HG02938 (cell line): Measurements from ENCODE around the gene TRERF1.

Experiments
- ATAC-seq: cut with Tn5 transposase; IDR thresholded peaks from one replicate; pipeline ENCODE4 v1.9.1; 2021; ENCODE audit warnings: mild to moderate bottlenecking, moderate library complexity; ENCODE audit not compliant: unreplicated experiment

The TRERF1 gene

DNA sequence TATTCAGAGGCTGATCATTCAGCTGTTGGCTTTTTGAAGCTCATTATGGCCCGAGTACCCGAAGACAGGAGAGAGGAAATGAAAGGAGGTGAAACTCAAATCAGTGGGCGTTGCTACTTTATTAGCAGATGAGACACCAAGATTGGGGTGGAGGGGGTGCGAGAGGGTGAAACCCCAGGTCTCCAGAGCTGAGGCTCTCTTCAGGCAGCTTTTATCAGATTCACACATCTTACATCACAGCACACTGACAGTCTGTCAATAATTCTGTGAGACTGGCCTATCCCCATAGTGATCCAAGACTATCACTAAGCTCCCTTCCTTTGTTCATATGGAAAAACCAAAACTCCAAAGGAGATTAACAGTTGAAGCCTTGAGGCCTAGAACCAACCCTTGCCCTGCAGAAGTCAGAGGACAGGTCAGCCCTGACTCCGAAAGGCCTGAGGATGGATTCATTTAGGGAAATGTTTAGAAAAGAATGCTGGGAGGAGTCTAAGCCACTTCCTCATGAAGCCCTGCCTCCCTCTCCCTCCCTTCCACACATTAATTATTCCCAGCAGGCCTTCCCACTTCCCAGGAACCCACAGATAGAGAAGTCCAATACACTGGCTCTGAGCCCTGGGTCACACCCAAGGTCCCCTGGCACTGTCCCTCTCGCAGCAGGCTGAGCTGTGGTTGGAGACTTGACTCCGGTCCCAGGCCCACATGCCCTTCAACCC lies 23.2 kb downstream of the TRERF1 start:
- no peak for ATAC-seq

DNA sequence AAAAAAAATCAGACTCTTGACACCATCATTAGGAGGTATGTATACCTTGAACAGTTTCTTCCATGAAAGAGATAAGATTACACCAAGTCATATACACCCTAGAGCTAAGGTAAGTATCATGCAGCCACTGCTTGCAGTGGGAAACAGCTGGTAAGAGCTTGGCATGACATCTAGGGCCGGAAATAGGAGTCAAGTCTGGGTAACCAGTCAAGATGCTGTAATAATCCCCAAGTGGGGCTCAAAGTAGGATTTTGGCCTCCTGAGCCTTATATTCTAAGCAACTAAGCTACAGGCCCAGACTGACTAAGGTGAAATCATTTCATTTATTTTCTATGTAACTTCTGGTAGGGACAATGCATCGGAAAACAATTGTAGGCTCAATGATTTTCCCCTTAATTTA lies 23.9 kb downstream of the TRERF1 start:
- ATAC-seq = no peak

DNA sequence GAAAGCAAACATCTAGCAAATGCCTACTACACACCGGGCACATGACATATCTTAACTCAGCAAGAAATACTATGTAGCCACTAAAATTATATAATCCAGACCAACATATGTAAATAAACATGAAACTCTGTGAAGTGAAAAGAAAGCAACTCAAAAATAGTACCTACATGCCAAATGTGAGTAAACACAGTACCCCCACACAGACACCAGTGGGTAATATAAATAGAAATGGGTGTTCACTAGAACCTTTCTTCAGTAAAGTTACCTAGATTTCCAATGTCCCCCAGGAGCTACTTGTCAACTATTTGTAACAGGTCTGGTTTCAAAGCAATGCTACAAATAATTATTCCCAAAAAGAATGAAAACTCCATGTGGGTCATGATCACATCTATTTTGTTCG lies 25.5 kb downstream of the TRERF1 start:
- ATAC-seq = no peak

DNA sequence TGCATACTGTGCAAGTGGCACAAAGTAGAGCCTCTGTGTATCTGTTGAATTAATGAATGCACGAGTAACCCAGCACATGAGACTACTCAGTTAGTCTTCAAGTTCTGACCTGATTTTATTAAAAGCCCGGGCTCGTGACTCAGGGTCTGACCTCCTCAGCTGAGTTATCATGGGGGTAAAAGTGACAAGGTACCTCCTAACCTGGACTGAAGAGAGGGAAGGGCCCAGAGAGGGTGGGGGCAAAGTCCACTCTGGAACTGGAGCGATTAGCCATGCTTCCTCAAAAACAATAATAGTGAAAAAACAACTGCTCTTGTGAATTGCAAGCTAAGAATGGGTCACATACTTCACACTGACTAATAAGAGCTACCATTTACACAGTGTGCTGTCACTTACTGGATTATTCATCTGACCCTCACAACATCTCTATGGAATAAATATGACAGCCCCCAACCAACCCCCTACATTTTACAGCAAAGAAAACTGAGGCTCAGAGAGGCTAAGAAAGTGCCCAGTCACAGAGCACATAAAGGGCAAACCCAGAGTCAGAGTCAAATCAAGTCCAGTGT lies 26.7 kb downstream of the TRERF1 start:
- ATAC-seq = no peak

DNA sequence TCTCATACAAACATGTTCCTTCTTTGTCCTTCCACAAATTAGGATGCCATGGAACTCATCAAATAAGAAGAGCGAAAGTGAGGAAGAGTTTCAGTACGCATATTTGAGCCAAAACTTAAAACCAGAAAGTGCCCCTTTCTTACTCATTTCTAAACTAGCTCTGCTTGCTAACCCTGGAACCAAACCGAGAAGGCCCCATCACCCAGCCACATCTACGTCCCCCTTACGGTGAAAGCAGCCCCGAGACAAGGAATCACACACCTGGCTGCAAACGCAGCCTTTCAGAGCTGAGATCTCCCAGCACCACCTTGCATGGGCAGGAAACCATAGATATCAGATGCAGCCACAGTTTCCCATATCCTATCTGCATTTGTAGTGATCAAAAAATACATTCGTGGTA lies 28.5 kb downstream of the TRERF1 start:
- no peak for ATAC-seq

DNA sequence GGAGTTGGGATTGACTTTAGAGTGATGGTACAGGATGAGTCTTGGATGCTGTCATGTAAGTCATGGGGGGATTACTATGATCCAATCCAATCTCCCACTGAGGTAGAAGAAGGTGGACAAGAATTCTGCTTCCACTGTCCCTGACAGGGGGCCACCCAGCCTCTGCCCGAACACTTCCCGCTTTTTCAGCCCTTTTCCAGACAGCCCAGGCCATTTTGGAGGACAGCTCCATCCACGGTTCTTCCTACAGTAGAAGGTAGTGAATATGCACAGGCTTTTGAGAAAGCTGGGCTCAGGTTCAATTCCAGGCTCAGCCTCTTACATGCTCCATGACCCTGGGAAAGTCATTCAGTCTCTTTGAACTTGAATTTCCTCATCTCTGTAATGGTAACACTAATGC lies 31.0 kb downstream of the TRERF1 start:
- no peak for ATAC-seq

DNA sequence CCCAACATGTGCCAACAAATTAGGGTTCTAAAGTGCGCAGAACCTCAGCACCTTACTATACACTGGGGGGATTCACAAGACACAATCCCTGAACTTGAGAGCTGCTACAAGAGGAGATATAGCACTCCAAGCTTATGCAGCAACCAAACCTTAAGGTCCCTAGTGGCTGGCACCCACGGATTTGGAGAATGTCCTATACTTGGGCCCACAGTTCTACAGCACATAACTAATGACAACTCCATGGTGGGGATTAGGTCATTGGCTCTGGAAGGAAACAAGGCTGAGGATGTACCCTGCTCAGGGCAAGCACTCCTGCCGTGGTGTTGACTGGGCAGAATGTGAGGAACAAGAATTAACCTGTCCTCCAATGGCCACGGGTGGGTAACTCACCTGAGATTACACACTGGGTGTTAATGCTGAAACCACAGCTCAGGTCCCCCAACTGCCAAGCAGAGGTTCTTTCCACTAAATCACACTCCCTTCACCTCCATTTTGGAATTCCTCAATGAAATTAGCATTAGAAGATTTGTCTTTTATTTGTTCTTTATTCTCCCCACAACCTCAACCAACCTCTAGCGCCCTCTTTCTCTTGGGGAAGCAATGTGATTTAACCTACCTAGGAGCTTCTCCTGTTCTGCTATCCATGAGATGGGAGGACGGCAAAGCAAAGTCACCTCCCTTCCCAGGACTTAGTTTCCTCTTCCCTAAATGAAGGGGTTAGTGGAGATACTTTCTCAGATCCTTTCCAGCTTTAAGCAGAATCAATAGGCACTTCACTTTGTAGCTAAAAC lies 32.0 kb downstream of the TRERF1 start:
- no peak for ATAC-seq

DNA sequence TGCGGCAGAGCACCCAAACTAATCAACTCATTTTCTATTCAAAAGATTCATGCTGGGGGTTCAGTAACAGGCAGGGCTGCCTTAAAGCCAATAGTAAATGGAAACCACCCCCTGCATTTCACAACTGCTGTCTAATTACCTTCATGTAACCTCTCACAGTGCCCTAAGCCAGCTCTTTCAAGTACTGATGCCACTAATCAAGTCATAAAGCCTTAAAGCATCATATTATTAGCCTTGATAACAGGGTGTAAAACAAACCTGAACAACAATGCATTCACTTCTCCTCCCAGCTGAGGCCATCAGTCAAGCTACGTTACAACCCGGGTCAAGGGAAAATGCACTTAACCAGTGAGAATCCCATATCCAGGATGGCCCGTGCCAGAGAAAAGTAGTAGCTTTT lies 33.0 kb downstream of the TRERF1 start:
- ATAC-seq = no peak

DNA sequence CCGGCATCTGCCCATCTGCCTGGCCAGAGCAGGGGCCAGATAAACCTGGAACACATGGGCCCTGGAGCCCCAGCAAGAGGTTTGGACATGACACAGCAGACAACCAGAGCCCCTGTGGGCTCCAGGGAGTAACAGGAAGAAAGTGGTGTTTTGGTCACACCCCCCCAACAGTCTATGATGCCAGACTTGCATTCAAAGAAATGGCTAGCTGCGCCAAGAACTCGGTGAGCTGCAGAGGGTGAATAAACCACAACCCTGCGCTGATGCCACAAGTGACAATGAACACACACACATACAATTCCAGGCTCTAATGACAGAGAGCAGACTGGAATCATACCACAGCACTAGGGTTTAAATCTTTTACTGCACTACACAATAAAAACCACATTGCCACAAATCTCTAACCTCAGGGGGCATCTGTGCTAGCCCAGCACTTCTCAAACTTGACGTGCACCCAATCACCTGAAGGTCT lies 34.0 kb downstream of the TRERF1 start:
- no peak for ATAC-seq

DNA sequence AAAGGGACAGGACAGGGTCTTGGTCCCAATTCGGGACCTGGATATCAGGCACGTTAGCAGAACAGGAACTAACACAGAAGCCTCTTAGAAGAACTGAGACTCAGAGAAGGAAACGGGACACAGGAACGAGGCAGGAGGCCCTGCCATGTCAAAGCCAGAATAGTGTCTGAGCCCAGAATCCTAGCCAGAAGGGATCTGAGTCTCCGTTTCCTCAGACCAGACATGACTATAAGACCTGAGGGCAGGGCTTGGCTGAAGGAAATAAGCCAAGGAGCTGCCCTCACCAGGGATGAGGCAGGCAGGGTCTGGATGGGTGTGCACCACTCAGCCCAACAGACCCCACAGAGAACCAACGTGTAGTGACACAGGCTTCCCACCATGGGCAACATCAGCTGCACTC lies 40.3 kb downstream of the TRERF1 start:
- no peak for ATAC-seq

DNA sequence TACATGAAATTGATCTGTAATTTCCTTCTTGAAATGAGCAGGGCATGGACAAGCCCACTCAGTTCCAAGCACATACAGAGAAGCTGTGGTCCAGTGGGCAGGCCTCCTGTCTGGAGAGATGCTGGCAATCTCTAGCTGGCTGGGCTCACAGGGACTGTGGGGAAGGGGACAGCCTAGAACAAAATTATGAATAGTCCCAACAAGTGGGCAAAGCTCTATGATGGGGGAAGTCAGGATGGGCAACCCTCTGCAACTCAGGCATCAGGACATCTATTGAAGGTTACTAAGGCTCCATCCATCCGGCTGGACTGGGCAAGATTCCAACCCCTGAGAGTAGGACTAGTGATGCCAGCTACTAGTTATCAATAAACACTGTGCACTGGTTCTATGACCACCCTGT lies 40.9 kb downstream of the TRERF1 start:
- ATAC-seq = no peak

DNA sequence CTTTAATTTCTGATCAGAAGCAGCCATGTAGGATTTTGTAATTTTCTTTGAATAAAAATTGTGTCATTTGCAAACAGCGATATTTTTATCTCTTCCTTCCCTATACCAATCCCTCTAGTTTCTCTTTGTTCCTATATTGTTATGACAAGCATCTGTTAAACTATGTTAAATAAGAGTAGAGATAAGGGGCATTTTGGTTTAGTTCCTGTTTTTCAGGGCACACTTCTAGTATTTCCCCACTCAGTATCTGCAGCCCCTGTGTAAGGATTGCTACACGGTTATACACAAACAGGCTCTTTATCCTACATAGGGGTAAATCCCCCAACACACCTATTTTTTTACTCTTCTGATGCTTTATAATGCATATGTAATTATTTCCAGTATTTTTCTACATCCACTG lies 42.1 kb downstream of the TRERF1 start:
- no peak for ATAC-seq

DNA sequence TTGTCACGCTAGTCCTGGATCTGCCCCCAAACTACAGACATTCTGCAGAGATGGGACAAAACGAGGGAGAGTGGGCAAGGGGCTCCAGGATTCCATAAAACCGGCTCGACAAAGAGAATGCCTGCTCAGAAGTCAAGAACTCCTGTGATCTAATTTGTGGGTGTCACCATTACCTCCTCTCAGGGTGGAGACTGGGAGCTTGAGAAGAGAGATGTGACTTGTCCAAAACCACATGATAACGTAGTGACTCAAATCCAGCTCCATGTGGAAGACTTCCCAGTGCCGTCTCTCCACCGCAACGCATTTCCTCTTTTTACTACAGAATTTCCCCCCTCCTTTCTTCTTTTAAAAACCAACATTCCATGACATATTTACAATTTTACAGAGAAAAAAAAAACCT lies 44.3 kb downstream of the TRERF1 start:
- no peak for ATAC-seq

DNA sequence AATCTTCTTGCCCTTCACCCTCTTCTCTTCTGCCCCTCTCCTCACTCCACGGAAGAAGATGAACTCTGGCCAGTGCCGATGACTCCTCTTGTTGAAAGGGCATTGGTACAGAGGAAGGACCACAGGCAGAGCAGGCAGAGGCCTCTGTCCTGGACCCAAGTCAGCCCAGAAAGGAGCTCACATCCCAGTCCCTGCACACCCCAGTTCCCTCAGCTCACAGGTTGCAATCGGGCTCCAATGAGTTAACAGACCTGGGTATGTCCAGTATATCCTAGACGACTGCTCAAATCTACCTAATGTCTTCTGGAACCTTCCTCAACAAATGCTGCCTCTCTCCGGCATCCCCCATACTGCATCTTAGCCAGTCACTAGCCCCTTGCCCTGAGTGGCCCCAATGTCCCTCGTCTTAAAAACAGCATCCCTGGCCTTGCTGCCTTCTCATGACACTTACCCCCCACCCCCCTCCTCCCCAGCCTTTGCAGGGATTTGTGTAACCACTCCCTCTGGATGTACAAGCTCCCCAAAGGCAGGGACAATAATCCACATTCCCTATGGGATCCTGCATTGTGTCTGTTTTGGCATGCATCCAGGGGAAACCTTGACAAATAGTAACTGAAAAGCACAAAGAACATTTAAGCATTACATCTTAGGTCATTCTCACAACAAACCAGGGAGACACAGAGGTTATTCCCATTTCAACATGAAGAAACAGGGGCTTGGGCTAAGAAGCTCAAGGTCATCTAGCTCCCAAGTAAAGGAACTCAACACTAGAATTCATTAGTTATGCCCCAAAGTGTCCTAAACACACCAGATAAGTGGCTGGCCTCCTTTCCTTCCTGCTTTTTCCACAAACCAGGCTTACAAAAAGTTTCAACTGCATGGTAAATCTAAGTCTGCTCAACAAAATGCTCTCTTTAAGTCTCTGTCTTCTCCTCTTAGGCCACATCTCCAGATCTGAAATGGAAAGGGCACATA lies 45.1 kb downstream of the TRERF1 start:
- ATAC-seq = no peak

DNA sequence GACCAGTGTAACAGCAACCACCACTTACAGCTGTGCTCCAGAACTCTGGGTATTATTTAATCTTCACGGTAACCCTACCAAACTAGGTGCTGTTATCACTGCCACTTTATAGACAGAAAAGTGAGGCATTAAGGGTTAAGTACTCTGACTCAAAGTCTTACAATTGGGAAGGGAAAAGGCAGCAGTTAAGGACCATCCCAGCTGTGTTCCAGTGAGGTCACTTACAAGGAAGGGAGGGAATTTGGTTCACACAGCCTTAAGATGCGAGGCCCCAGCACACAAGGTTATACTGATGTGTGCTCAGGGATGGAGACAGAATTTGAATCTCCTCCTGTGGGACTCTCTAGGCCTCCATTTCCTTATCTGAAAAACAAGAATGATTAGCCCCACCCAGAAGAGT lies 46.7 kb downstream of the TRERF1 start:
- ATAC-seq = no peak

DNA sequence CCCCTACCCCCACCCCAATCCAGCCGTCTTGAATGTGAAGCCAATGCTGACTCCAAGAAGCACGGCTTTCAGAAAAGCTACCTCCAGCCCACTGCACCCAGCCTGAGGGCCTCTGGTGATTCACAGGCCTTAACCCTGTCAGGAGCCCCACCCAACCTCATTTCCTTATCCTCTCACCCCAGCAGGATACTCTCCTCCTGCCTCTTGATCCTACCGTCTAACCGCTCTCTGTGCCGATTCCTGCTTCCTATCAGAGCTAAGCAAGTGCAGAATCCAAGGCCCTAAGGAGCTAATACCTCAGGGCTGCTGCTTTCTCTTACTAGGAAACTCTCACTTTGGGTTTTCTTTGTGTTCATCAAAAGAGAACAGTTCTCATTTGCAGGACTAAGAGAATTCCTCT lies 47.2 kb downstream of the TRERF1 start:
- no peak for ATAC-seq

DNA sequence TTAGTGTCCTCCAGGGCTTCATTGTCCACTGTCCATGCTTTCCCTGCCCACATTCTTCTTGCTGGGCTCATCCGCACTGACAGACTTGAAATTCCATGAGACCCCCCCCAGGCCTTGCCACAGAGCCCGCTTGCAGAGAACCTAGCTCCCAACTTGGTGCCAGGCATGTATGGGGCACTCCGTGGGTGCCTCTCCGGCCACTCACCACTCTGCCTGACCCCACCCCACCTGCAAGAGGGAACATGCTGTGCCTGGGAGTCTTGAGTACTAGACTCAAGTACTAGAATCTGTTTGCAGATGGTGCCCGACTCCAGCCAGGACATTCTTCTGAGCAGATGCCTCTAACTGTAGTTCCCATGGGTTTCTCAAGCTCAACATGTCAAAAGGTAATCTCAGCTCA lies 47.9 kb downstream of the TRERF1 start:
- no peak for ATAC-seq

DNA sequence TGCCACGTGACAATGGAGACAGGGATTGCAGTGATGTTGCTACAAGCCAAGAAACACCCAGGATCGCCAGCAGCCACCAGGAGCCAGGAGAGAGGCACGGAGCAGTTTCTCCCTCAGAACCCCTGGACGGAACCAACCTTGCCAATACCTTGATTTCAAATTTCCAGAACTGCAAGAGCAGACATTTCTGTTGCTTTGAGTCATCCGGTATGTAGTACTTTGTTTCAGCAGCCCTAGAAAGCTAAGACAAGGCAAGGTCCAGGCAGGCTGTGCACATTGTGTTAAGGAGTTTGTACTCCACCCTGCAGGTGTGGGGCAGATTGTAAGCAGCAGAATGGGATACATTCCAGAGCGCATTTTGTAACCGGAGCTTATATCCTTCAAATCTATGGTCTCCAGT lies 48.3 kb downstream of the TRERF1 start:
- ATAC-seq = no peak

DNA sequence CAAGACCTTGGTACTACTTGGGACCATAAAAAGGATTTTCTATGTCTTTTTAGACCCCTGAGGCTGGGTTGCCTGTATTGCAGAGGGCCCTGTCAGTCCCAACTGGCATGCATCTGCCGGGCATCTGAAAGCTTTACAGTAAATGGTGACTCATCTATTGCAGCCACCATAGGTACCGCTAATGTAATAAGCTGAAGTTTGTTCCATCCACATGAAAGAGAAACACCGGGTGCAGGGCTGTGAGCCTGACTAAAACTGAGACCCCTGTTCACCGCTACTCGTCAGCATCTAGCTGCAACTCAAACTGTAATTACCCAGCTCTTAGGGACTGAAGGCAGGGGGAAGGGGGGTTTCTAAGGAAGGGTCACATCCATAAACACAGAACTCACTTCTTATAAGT lies 49.5 kb downstream of the TRERF1 start:
- ATAC-seq = peak; percentile 89

DNA sequence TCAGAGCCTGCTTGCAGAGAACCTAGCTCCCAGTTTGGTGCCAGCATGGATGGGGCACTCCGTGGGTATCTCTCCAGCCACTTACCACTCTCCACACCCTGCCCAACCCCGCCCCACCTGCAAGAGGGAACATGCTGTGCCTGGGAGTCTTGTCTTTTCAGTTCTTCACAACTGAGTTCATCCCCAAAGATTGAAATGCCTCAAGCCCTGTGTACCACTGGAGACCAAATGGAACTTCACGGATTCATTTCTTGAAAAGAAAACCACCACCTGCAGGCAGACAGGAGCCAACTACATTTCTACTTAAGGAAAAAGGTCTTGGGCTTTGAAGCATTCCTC lies 50.1 kb downstream of the TRERF1 start:
- no peak for ATAC-seq
